Peyer's patch (tissue), 4 donors: Measurements from ENCODE around the gene SLC2A4. TPM values are rescaled to one million over a fixed set of nuclear protein-coding genes. Genes with fewer than 3 reads are reported as not detected.

Experiments
- DNase-seq, 3 donors: peaks; one replicate each; pipeline ENCODE4 v3.0.0-alpha.2; 2017 to 2019
- H3K27ac ChIP-seq, 4 donors: fragments of 200-600 bp; sonication (generic); one replicate each; pipeline ENCODE4 v1.5.1; 2016 to 2019
- H3K27me3 ChIP-seq, 2 donors: fragments of 200-600 bp; sonication (generic); one replicate each; pipeline ENCODE4 v1.5.1; 2019
- H3K36me3 ChIP-seq, 3 donors: fragments of 200-600 bp; sonication (generic); one replicate each; pipeline ENCODE4 v1.5.1; 2016 to 2019
- H3K4me1 ChIP-seq, 4 donors: fragments of 200-600 bp; sonication (generic); one replicate each; pipeline ENCODE4 v1.5.1; 2016 to 2019
- H3K4me3 ChIP-seq, 4 donors: fragments of 200-600 bp; sonication (generic); 1 replicate in 3 of 4; 2 replicates in 1 of 4; pipeline ENCODE4 v1.5.1; 2016 to 2019; ENCODE audit warnings: mild to moderate bottlenecking in 1 of 4
- H3K9me3 ChIP-seq, 4 donors: fragments of 200-600 bp; sonication (generic); one replicate each; pipeline ENCODE4 v1.5.1; 2016 to 2019; ENCODE audit warnings: mild to moderate bottlenecking in 1 of 4
- POLR2A ChIP-seq, 2 donors: fragments of 450-650 bp; IDR thresholded peaks; one replicate each; pipeline ENCODE4 v1.5.1; 2017; ENCODE audit warnings: antibody characterized with exemption in 2 of 2, mild to moderate bottlenecking in 2 of 2, moderate library complexity in 2 of 2
- total RNA-seq, 4 donors: library from RNA; depleted of rRNA; stranded (reverse); fragments of >200 nt; gene quantifications; one replicate each; pipeline ENCODE4 v1.1.0, GENCODE V29; 2016
- TF ChIP-seq, protein P1 (sequence below), 6 experiments: fragments of 450-650 bp in 4 of 6; fragments of 200-600 bp in 2 of 6; sonication (generic) in 1 of 6; IDR thresholded peaks; one replicate each; pipeline ENCODE4 v1.5.1; 2017 to 2019; ENCODE audit warnings: antibody characterized with exemption in 6 of 6, mild to moderate bottlenecking in 3 of 6, moderate library complexity in 1 of 6

The SLC2A4 gene
- total RNA-seq, 4 donors from 2014 or later, result 1.1 to 7.6 (median 4.8) TPM; not detected in 1

DNA sequence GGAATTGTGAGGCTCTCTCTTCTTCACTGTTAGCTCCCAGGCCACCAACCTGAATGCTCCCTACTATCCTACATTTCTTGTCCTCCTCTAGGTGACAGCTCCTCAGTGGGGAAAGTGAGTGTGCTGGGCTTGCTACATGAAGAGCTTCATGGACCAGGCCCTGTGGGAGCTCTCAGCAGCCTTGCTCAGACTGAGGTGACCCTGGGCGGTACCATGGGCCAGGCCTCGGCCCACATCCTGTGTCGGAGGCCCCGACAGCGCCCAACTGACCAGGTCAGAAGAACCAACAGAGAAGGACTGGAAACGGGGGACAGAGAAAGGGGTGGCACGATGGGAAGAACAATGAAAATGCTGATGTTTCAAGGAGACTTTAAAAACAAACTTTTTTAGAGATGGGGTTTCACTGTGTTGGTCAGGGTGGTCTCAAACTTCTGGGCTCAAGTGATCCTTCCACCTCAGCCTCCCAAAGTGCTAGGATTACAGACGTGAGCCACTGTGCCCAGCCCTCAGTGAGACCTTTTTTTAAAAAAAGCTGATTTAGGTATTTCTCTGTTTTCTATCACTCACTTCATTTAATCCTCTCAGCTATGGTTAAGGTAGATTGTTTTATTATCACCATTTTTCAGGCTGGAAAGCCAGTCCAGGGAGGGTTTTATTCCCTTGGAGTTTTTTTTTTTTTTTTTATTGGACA, 24.6 kb upstream of the SLC2A4 start:
- Histone ChIP-seq H3K4me3 (no peak overlapping the region), H3K4me1 (peaks cover 0 to 27% (median 7%) of the 10 kb centered on the region in 4 donors), H3K27me3 (peaks cover 0 to 3% of the 10 kb centered on the region in 2 donors), H3K9me3 (no peaks in the 10 kb centered on the region), H3K36me3 (peaks cover 0 to 47% (median 0%) of the 10 kb centered on the region in 3 donors), H3K27ac (peak overlapping the region in 3 of 4 donors; percentile 53 to 99 (median 82))
- no peak for TF ChIP-seq POLR2A (IDR thresholded peaks at IDR 0.05)
- TF ChIP-seq, protein P1, sequence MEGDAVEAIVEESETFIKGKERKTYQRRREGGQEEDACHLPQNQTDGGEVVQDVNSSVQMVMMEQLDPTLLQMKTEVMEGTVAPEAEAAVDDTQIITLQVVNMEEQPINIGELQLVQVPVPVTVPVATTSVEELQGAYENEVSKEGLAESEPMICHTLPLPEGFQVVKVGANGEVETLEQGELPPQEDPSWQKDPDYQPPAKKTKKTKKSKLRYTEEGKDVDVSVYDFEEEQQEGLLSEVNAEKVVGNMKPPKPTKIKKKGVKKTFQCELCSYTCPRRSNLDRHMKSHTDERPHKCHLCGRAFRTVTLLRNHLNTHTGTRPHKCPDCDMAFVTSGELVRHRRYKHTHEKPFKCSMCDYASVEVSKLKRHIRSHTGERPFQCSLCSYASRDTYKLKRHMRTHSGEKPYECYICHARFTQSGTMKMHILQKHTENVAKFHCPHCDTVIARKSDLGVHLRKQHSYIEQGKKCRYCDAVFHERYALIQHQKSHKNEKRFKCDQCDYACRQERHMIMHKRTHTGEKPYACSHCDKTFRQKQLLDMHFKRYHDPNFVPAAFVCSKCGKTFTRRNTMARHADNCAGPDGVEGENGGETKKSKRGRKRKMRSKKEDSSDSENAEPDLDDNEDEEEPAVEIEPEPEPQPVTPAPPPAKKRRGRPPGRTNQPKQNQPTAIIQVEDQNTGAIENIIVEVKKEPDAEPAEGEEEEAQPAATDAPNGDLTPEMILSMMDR (IDR thresholded peaks at IDR 0.05), result no peak
- DNase-seq, result no peak

DNA sequence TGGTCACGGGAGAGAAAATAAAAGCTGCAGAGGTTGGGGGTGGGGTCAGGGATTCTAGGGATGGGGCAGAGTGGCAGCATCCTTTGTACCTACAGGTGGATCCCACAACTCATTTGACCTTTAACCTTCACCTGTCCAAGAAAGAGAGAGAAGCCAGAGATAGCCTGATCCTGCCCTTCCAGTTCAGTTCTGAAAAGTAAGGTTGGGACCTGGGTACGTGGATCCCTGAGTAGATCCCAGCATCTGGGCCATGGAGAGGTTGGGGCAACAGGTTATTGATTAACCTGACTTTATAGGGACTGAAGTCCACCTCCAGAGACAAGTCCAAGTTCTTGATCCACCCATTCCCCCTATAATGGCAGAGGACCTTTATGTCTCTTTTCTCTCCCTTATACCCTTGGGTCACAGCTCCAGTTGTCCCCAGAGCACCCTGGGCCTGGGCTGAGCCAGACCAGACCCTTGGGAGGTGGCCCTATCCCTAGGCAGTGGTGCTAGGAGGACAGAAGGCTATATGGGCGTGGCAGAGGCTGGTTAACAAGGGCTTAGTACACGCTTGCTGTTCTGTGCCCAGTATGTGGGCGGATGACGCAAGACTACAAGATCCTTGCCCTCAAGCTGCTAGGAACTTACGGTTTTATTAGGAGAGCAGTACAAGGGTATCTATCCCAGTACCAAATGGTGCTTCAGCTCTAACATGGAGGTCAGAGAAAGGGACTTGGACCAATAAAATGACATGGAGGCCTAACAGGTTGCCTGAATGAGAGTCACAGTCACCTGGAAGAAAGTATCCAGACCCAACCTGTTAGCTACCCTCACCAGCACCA, 22.6 kb upstream of the SLC2A4 start:
- peak in 2 of 3 donors; percentile 89 to 90 for DNase-seq
- no peaks in the 10 kb centered on the region for H3K9me3 ChIP-seq
- H3K27ac ChIP-seq, result peak overlapping the region in 3 of 4 donors; percentile 82 to 99 (median 99)
- peaks cover 0 to 47% (median 0%) of the 10 kb centered on the region in 3 donors for H3K36me3 ChIP-seq
- peaks cover 0 to 10% of the 10 kb centered on the region in 2 donors for H3K27me3 ChIP-seq
- peak overlapping the region in 2 of 4 donors; percentile 79 to 93 for H3K4me3 ChIP-seq
- TF ChIP-seq, protein P1 (IDR thresholded peaks at IDR 0.05), result no peak
- peak; percentile 81 to 91 for TF ChIP-seq POLR2A (IDR thresholded peaks at IDR 0.05)
- H3K4me1 ChIP-seq, result peaks cover 0 to 28% (median 14%) of the 10 kb centered on the region in 4 donors

DNA sequence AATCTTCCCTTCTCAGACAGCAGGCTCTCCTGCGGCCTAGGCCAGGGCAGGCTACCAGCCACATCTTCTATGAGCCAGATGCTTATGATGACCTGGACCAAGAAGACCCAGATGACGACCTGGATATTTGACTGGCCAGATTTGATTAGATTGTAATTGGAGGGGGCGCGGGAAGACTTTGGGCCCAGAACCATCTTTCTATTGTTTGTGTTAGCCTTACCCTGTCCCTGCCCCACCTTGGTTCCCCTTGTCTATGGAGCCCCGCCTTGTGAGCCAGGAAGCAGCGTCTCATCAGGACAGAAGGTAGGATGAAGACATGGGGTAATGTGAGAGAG, 22.0 kb upstream of the SLC2A4 start:
- Histone ChIP-seq H3K27me3 (peaks cover 0 to 10% of the 10 kb centered on the region in 2 donors), H3K27ac (peak overlapping the region in 3 of 4 donors; percentile 82 to 99 (median 99)), H3K4me1 (peaks cover 0 to 31% (median 14%) of the 10 kb centered on the region in 4 donors), H3K9me3 (no peaks in the 10 kb centered on the region), H3K36me3 (peaks cover 0 to 44% (median 0%) of the 10 kb centered on the region in 3 donors), H3K4me3 (peak overlapping the region in 2 of 4 donors; percentile 79 to 93)
- TF ChIP-seq, protein P1 (IDR thresholded peaks at IDR 0.05), result no peak
- no peak for TF ChIP-seq POLR2A (IDR thresholded peaks at IDR 0.05)
- peak in 1 of 3 donors; percentile 55 for DNase-seq

- H3K36me3 ChIP-seq, result peaks cover 0 to 37% (median 0%) of the 10 kb centered on the region in 3 donors
- peaks cover 0 to 10% of the 10 kb centered on the region in 2 donors for H3K27me3 ChIP-seq
- no peak for DNase-seq
- H3K4me1 ChIP-seq, result peaks cover 0 to 31% (median 14%) of the 10 kb centered on the region in 4 donors
- H3K9me3 ChIP-seq, result no peaks in the 10 kb centered on the region
- TF ChIP-seq, protein P1 (IDR thresholded peaks at IDR 0.05), result no peak
- TF ChIP-seq POLR2A (IDR thresholded peaks at IDR 0.05), result no peak
- peak overlapping the region in 3 of 4 donors; percentile 82 to 99 (median 99) for H3K27ac ChIP-seq
- H3K4me3 ChIP-seq, result peak overlapping the region in 3 of 4 donors; percentile 48 to 93 (median 79)
These were observed 21.4 kb upstream of the SLC2A4 start for GRCh38 chr17:7260151-7260550.

DNA sequence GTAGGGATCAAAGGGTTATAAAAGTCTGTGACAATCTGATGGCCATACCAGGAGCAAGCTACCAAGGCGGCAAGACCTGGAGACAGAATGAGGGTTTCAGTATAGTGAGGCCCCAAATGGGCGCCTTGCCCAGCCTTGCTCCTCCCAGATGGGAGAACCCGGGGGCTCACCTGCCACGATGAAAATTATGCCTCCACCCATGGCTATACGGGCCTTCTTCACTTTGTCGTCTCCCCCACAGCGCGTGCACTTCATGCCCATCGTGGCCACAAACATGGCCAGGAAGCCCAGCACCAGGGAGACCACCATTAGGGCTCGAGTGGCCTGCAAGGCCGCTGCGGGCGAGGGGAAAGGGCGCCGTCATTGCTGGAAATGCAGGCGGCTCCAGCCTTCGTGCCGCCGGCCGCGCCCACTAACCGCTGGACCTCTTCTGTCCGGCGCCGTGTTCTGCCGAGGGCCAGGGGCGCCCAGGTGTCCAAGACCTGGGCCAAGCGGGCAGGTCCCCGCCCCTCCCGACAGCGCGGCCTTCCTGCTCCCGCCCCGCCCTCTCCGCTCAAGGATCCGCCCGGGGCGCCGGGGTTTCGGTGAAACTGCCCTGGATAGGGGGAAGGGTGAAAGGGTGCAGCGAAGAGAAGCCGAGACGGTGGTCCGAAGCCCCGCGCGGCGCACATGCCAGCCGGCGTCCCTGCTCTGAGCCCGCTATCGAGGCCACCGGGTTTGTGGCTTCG, 20.7 kb upstream of the SLC2A4 start:
- H3K36me3 ChIP-seq, result peaks cover 0 to 32% (median 0%) of the 10 kb centered on the region in 3 donors
- peaks cover 0 to 31% (median 14%) of the 10 kb centered on the region in 4 donors for H3K4me1 ChIP-seq
- peak; percentile 59 to 87 (median 85) for DNase-seq
- TF ChIP-seq, protein P1 (IDR thresholded peaks at IDR 0.05), result no peak
- TF ChIP-seq POLR2A (IDR thresholded peaks at IDR 0.05), result peak; percentile 44 to 50
- H3K4me3 ChIP-seq, result peak overlapping the region; percentile 48 to 93 (median 68)
- H3K9me3 ChIP-seq, result no peaks in the 10 kb centered on the region
- peaks cover 0 to 10% of the 10 kb centered on the region in 2 donors for H3K27me3 ChIP-seq
- peak overlapping the region; percentile 73 to 99 (median 90) for H3K27ac ChIP-seq
